Endothelial cell of umbilical vein (primary cell): Measurements from ENCODE around the gene RNF126.

ENCODE experiments used
- EZH2 ChIP-seq: IDR thresholded peaks from 2 replicates; pipeline ENCODE4 v1.6.1; 2012; ENCODE audit warnings: borderline replicate concordance, low read depth, mild to moderate bottlenecking, moderate library complexity, low read length, inconsistent platforms; ENCODE audit not compliant: severe bottlenecking
- TF ChIP-seq, protein P1 (sequence below), 2 donors: IDR thresholded peaks; 1 replicate in 1 of 2; 2 replicates in 1 of 2; pipeline ENCODE4 v1.5.1; 2011; ENCODE audit warnings: low read length in 2 of 2, mild to moderate bottlenecking in 2 of 2, moderate library complexity in 2 of 2, control low read depth in 1 of 2, inconsistent platforms in 1 of 2, low read depth in 1 of 2; ENCODE audit not compliant: insufficient read depth in 1 of 2; ENCODE audit errors: extremely low read depth in 1 of 2
- TF ChIP-seq, protein P2 (sequence below): IDR thresholded peaks from 2 replicates; pipeline ENCODE4 v1.6.1; 2011; ENCODE audit not compliant: insufficient read depth, insufficient read length

DNA sequence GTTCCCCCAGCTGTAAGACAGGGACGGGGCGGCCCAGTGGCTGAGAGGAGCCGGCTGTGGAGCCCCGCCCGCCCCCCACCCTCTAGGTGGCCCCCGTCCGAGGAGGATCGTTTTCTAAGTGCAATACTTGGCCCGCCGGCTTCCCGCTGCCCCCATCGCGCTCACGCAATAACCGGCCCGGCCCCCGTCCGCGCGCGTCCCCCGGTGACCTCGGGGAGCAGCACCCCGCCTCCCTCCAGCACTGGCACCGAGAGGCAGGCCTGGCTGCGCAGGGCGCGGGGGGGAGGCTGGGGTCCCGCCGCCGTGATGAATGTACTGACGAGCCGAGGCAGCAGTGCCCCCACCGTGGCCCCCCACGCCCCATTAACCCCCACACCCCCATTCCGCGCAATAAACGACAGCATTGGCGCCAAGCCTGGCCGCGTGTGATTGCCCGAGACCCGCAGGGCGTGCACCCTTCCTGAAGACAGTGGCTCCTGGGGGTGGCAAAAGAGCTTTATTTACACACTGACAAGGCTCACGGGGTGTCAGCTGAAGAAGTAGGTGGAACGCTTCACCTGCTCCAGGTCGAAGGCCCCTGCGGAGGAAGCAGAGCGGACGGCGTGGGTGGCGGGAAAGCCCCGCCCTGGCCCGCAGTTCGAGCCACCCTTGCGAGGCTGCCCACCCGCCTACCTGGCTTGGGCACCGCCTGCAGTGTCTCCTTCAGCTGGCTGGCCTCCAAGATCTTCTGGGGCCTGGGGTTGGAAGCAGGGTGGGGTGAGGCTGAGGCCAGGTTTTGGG, 46.1 kb downstream of the RNF126 start:
- TF ChIP-seq, protein P1, sequence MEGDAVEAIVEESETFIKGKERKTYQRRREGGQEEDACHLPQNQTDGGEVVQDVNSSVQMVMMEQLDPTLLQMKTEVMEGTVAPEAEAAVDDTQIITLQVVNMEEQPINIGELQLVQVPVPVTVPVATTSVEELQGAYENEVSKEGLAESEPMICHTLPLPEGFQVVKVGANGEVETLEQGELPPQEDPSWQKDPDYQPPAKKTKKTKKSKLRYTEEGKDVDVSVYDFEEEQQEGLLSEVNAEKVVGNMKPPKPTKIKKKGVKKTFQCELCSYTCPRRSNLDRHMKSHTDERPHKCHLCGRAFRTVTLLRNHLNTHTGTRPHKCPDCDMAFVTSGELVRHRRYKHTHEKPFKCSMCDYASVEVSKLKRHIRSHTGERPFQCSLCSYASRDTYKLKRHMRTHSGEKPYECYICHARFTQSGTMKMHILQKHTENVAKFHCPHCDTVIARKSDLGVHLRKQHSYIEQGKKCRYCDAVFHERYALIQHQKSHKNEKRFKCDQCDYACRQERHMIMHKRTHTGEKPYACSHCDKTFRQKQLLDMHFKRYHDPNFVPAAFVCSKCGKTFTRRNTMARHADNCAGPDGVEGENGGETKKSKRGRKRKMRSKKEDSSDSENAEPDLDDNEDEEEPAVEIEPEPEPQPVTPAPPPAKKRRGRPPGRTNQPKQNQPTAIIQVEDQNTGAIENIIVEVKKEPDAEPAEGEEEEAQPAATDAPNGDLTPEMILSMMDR (IDR thresholded peaks at IDR 0.05; ENCODE audit: extremely low read depth in 1 of 2, insufficient read depth in 1 of 2, low read depth in 1 of 2, low read length in 2 of 2): no peak
- no peak for TF ChIP-seq EZH2
- TF ChIP-seq, protein P2, sequence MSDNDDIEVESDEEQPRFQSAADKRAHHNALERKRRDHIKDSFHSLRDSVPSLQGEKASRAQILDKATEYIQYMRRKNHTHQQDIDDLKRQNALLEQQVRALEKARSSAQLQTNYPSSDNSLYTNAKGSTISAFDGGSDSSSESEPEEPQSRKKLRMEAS: no peak
